Endothelial cell of umbilical vein (primary cell): ENCODE results near the gene RBSN. TPM values are rescaled to one million over a fixed set of nuclear protein-coding genes. Genes with fewer than 3 reads are reported as not detected.

Experiments
- BruUV-seq: library from RNA; stranded (reverse); fragments of 400-500 nt; replicated peaks from 2 replicates; lab custom pipeline; 2021; lab: Mats Ljungman, UMichigan
- CTCF ChIA-PET: fragments of 300-600, 350-600 bp; sonication (Branson Sonifier 250); formaldehyde crosslinking; loops from one replicate; lab custom pipeline; 2021; ENCODE audit warnings: antibody characterized with exemption, inconsistent platforms; lab: Charles Lee
- POLR2A ChIA-PET: fragments of 300-600, 350-600 bp; sonication (Branson Sonifier 250); formaldehyde crosslinking; loops from one replicate; lab custom pipeline; 2021; ENCODE audit warnings: antibody characterized with exemption, inconsistent platforms; lab: Charles Lee
- DNase-seq: peaks from one replicate; pipeline ENCODE4 v3.0.0-alpha.2; 2011; ENCODE audit warnings: low read depth, low spot score
- FAIRE-seq: peaks from 2 replicates; lab custom pipeline; 2011; peaks lifted over from hg19 to GRCh38; lab: Jason Lieb, UNC
- H2AFZ ChIP-seq: 2 replicates; pipeline ENCODE4 v1.6.0; 2012; ENCODE audit warnings: low read depth, low read length, control low read depth, inconsistent platforms
- H3K27ac ChIP-seq: 2 replicates; pipeline ENCODE4 v1.5.1; 2011; ENCODE audit warnings: low read depth, mild to moderate bottlenecking, control low read depth, low read length, moderate library complexity; ENCODE audit not compliant: insufficient read depth
- H3K27me3 ChIP-seq, 2 experiments: 2 replicates each; pipeline versions ENCODE4 v1.6.0 to v1.6.1; 2011; ENCODE audit warnings: low read length in 2 of 2, mixed read lengths in 1 of 2; ENCODE audit not compliant: control insufficient read depth in 2 of 2, insufficient read depth in 2 of 2
- H3K36me3 ChIP-seq, 2 experiments: 2 replicates in 1 of 2; 3 replicates in 1 of 2; pipeline ENCODE4 v1.5.1; 2011; ENCODE audit warnings: low read length in 2 of 2, mild to moderate bottlenecking in 1 of 2, moderate library complexity in 1 of 2; ENCODE audit not compliant: control insufficient read depth in 2 of 2, insufficient read depth in 2 of 2; ENCODE audit errors: extremely low read depth in 1 of 2
- H3K4me1 ChIP-seq: 3 replicates; pipeline ENCODE4 v1.5.1; 2011; ENCODE audit warnings: mild to moderate bottlenecking, low read length; ENCODE audit not compliant: control insufficient read depth, insufficient read depth; ENCODE audit errors: extremely low read depth
- H3K4me2 ChIP-seq: 2 replicates; pipeline ENCODE4 v1.6.1; 2011; ENCODE audit warnings: low read length, control low read depth, mixed read lengths; ENCODE audit not compliant: insufficient read depth
- H3K4me3 ChIP-seq, 3 experiments: fragments of 200-600 bp in 1 of 3; sonication (generic), shearing (Covaris generic) in 1 of 3; replicated peaks in 1 of 3; 2 replicates each; pipeline ENCODE4 v1.5.1; 2011 to 2016; ENCODE audit warnings: control low read depth in 3 of 3, low read length in 3 of 3, mild to moderate bottlenecking in 2 of 3, inconsistent platforms in 1 of 3, low read depth in 1 of 3, moderate library complexity in 1 of 3; ENCODE audit not compliant: insufficient read depth in 1 of 3
- H3K79me2 ChIP-seq: 2 replicates; pipeline ENCODE4 v1.6.0; 2012; ENCODE audit warnings: low read length, inconsistent platforms; ENCODE audit not compliant: control insufficient read depth, insufficient read depth
- H3K9ac ChIP-seq: replicated peaks from 2 replicates; pipeline ENCODE3; 2011; ENCODE audit warnings: low read length, control low read depth; ENCODE audit not compliant: insufficient read depth; ENCODE audit errors: extremely low read depth
- H3K9me1 ChIP-seq: replicated peaks from 3 replicates; pipeline ENCODE4 v1.6.0; 2011; ENCODE audit warnings: mild to moderate bottlenecking, low read length; ENCODE audit not compliant: control insufficient read depth, insufficient read depth; ENCODE audit errors: extremely low read depth
- H3K9me3 ChIP-seq: replicated peaks from 2 replicates; pipeline ENCODE4 v1.5.1; 2012; ENCODE audit warnings: low read length, inconsistent platforms; ENCODE audit not compliant: control insufficient read depth, insufficient read depth
- H4K20me1 ChIP-seq: replicated peaks from 2 replicates; pipeline ENCODE3; 2011; ENCODE audit warnings: mild to moderate bottlenecking, low read length; ENCODE audit not compliant: control insufficient read depth, insufficient read depth; ENCODE audit errors: extremely low read depth
- CTCF ChIP-seq, 2 donors: IDR thresholded peaks; 1 replicate in 1 of 2; 2 replicates in 1 of 2; pipeline ENCODE4 v1.5.1; 2011; ENCODE audit warnings: low read length in 2 of 2, mild to moderate bottlenecking in 2 of 2, moderate library complexity in 2 of 2, control low read depth in 1 of 2, inconsistent platforms in 1 of 2, low read depth in 1 of 2; ENCODE audit not compliant: insufficient read depth in 1 of 2; ENCODE audit errors: extremely low read depth in 1 of 2
- EZH2 ChIP-seq: IDR thresholded peaks from 2 replicates; pipeline ENCODE4 v1.6.1; 2012; ENCODE audit warnings: borderline replicate concordance, low read depth, mild to moderate bottlenecking, moderate library complexity, low read length, inconsistent platforms; ENCODE audit not compliant: severe bottlenecking
- FOS ChIP-seq: IDR thresholded peaks from 2 replicates; pipeline ENCODE4 v1.6.1; 2011; ENCODE audit warnings: mild to moderate bottlenecking, low read length, moderate library complexity, borderline replicate concordance; ENCODE audit not compliant: insufficient read depth
- GATA2 ChIP-seq: IDR thresholded peaks from 2 replicates; pipeline ENCODE4 v1.7.0; 2011; ENCODE audit warnings: low read depth, mild to moderate bottlenecking, moderate library complexity, mixed read lengths, low read length; ENCODE audit not compliant: insufficient read length, insufficient read depth
- JUN ChIP-seq: IDR thresholded peaks from 2 replicates; pipeline ENCODE4 v1.6.1; 2011; ENCODE audit warnings: borderline replicate concordance, low read depth; ENCODE audit not compliant: insufficient read length, insufficient read depth
- MAX ChIP-seq: IDR thresholded peaks from 2 replicates; pipeline ENCODE4 v1.6.1; 2011; ENCODE audit not compliant: insufficient read depth, insufficient read length
- MYC ChIP-seq: IDR thresholded peaks from one replicate; pipeline ENCODE4 v1.6.1; 2011; ENCODE audit warnings: mild to moderate bottlenecking, low read depth, low read length
- POLR2A ChIP-seq: IDR thresholded peaks from 2 replicates; pipeline ENCODE4 v1.6.1; 2012; ENCODE audit warnings: low read depth, mild to moderate bottlenecking, control low read depth, low read length
- POLR2AphosphoS5 ChIP-seq: IDR thresholded peaks from 2 replicates; pipeline ENCODE4 v1.6.1; 2012; ENCODE audit warnings: low read depth, mild to moderate bottlenecking, control low read depth, low read length, moderate library complexity; ENCODE audit not compliant: insufficient read depth
- dilution Hi-C: fragments of 300-500 bp; cut with MboI; formaldehyde crosslinking; loops from one replicate; pipeline ENCODE4 v1.15.0; 2019; ENCODE audit warnings: low sequenced_read_pairs; ENCODE audit not compliant: extremely low pct_ligation_motif_present
- intact Hi-C: fragments of 100-400 bp; cut with micrococcal nuclease; formaldehyde crosslinking; loops from one replicate; pipeline ENCODE4 v1.10.0; 2022
- polyA plus RNA-seq, 4 experiments: library from polyadenylated mRNA; depleted of rRNA in 3 of 4; stranded (reverse) in 3 of 4; unstranded in 1 of 4; fragments of >200 nt; gene quantifications; 2 replicates each; pipeline versions ENCODE4 v1.2.1 to v1.2.3, GENCODE V29; 2011 to 2012; ENCODE audit warnings: missing spikeins in 1 of 4
- total RNA-seq: library from RNA; stranded (reverse); gene quantifications from 2 replicates; pipeline ENCODE4 v1.2.3, GENCODE V29; 2021

The RBSN gene
- total and polyA plus RNA-seq, 2 donors (not counting 3 experiments of a cell fraction or from before 2014, with no cell fraction given) = 6.7 to 23.6 TPM

- H3K4me2 ChIP-seq = no peak overlapping the region
- H3K79me2 ChIP-seq = no peaks in the 10 kb centered on the region
- no peaks in the 10 kb centered on the region for H3K9me1 ChIP-seq
- FAIRE-seq (no peak), DNase-seq (no peak)
- H2AFZ ChIP-seq = no peak overlapping the region
- ChIA-PET CTCF (no interaction called here), POLR2A (no interaction called here)
- intact Hi-C loops (no loop called here), dilution Hi-C loops (no loop called here)
- H3K9me3 ChIP-seq = no peaks in the 10 kb centered on the region
- BruUV-seq = no TSS peak
- no peaks in the 10 kb centered on the region for H3K4me1 ChIP-seq
- no peak overlapping the region for H3K27ac ChIP-seq
- TF ChIP-seq JUN (no peak), MYC (no peak), POLR2A (no peak), CTCF (IDR thresholded peaks at IDR 0.05; ENCODE audit: extremely low read depth in 1 of 2, insufficient read depth in 1 of 2, low read depth in 1 of 2, low read length in 2 of 2) (no peak), FOS (no peak), GATA2 (no peak), POLR2AphosphoS5 (no peak), EZH2 (no peak), MAX (no peak)
- no peaks in the 10 kb centered on the region for H3K27me3 ChIP-seq
- H3K36me3 ChIP-seq = peaks cover 29 to 50% of the 10 kb centered on the region in 2 experiments
- no peak overlapping the region for H3K9ac ChIP-seq
- H3K4me3 ChIP-seq = no peak overlapping the region
- no peaks in the 10 kb centered on the region for H4K20me1 ChIP-seq
These were observed 19.9 kb downstream of the RBSN start for GRCh38 chr3:15079091-15079490.
